Keratinocyte (primary cell): ENCODE data around the gene PHF5A. TPM values are rescaled to one million over a fixed set of nuclear protein-coding genes. Genes with fewer than 3 reads are reported as not detected.

Source experiments
- DNase-seq: peaks from one replicate; pipeline ENCODE4 v3.0.0-alpha.2; 2011; ENCODE audit warnings: low read depth, missing footprints, low spot score
- FAIRE-seq: peaks from 2 replicates; lab custom pipeline; 2011; peaks lifted over from hg19 to GRCh38; lab: Jason Lieb, UNC
- H2AFZ ChIP-seq: 2 replicates; pipeline ENCODE4 v1.6.0; 2012; ENCODE audit warnings: low read length, control low read depth, inconsistent platforms; ENCODE audit not compliant: control insufficient read depth
- H3K27ac ChIP-seq: 2 replicates; pipeline ENCODE4 v1.5.1; 2011; ENCODE audit warnings: low read length; ENCODE audit not compliant: control insufficient read depth, insufficient read depth
- H3K27me3 ChIP-seq: 3 replicates; pipeline ENCODE4 v1.6.0; 2011; ENCODE audit warnings: low read length; ENCODE audit not compliant: control insufficient read depth, insufficient read depth; ENCODE audit errors: extremely low read depth
- H3K36me3 ChIP-seq, 2 experiments: 2 replicates in 1 of 2; 3 replicates in 1 of 2; pipeline ENCODE4 v1.5.1; 2011; ENCODE audit warnings: low read length in 2 of 2, mild to moderate bottlenecking in 1 of 2; ENCODE audit not compliant: control insufficient read depth in 2 of 2, insufficient read depth in 2 of 2; ENCODE audit errors: extremely low read depth in 1 of 2
- H3K4me1 ChIP-seq: 3 replicates; pipeline ENCODE4 v1.5.1; 2011; ENCODE audit warnings: low read length; ENCODE audit not compliant: control insufficient read depth, insufficient read depth; ENCODE audit errors: extremely low read depth
- H3K4me2 ChIP-seq: 3 replicates; pipeline ENCODE4 v1.6.0; 2011; ENCODE audit warnings: low read depth, low read length; ENCODE audit not compliant: control insufficient read depth, insufficient read depth; ENCODE audit errors: extremely low read depth
- H3K4me3 ChIP-seq, 3 experiments: fragments of 200-600 bp in 1 of 3; sonication (generic) in 1 of 3; 2 replicates in 2 of 3; 3 replicates in 1 of 3; pipeline ENCODE4 v1.5.1; 2011 to 2016; ENCODE audit warnings: low read length in 3 of 3, mild to moderate bottlenecking in 3 of 3, control low read depth in 2 of 3, inconsistent platforms in 1 of 3, low read depth in 1 of 3, mixed read lengths in 1 of 3, mixed run types in 1 of 3, moderate library complexity in 1 of 3; ENCODE audit not compliant: control insufficient read depth in 2 of 3, insufficient read depth in 2 of 3; ENCODE audit errors: extremely low read depth in 1 of 3
- H3K79me2 ChIP-seq: 2 replicates; pipeline ENCODE4 v1.6.0; 2012; ENCODE audit warnings: low read length; ENCODE audit not compliant: control insufficient read depth, insufficient read depth
- H3K9ac ChIP-seq: 3 replicates; pipeline ENCODE4 v1.6.0; 2011; ENCODE audit warnings: low read length; ENCODE audit not compliant: control insufficient read depth, insufficient read depth; ENCODE audit errors: extremely low read depth
- H3K9me1 ChIP-seq: 3 replicates; pipeline ENCODE4 v1.6.0; 2011; ENCODE audit warnings: low read length; ENCODE audit not compliant: control insufficient read depth, insufficient read depth; ENCODE audit errors: extremely low read depth
- H3K9me3 ChIP-seq: 2 replicates; pipeline ENCODE4 v1.5.1; 2012; ENCODE audit warnings: low read depth, low read length; ENCODE audit not compliant: control insufficient read depth
- H4K20me1 ChIP-seq: 3 replicates; pipeline ENCODE4 v1.6.0; 2011; ENCODE audit warnings: low read length; ENCODE audit not compliant: control insufficient read depth, insufficient read depth; ENCODE audit errors: extremely low read depth
- EZH2 ChIP-seq: IDR thresholded peaks from one replicate; pipeline ENCODE4 v1.6.1; 2012; ENCODE audit warnings: inconsistent platforms, mild to moderate bottlenecking, low read length, moderate library complexity
- dilution Hi-C: fragments of 300-500 bp; cut with MboI; formaldehyde crosslinking; loops from one replicate; pipeline ENCODE4 v1.7.0; 2020; ENCODE audit warnings: low sequenced_read_pairs; ENCODE audit not compliant: extremely low pct_ligation_motif_present
- polyA plus RNA-seq, 5 experiments: library from polyadenylated mRNA; depleted of rRNA in 3 of 5; stranded (reverse) in 3 of 5; stranded (forward) in 1 of 5; unstranded in 1 of 5; fragments of >200 nt; gene quantifications; 1 replicate in 1 of 5; 2 replicates in 3 of 5; 3 replicates in 1 of 5; pipeline versions ENCODE4 v1.2.1 to v1.2.3, GENCODE V29; 2011 to 2012; ENCODE audit warnings: missing spikeins in 2 of 5, low read depth in 1 of 5, low replicate concordance in 1 of 5
- TF ChIP-seq, protein P1 (sequence below), 3 experiments: IDR thresholded peaks in 1 of 3; conservative IDR thresholded peaks in 1 of 3; optimal IDR thresholded peaks in 1 of 3; 2 replicates in 2 of 3; 3 replicates in 1 of 3; pipeline versions ENCODE3 to v1.5.1; 2011; ENCODE audit warnings: low read length in 3 of 3, mild to moderate bottlenecking in 3 of 3, moderate library complexity in 2 of 3, control low read depth in 1 of 3, inconsistent platforms in 1 of 3; ENCODE audit not compliant: insufficient read depth in 2 of 3; ENCODE audit errors: extremely low read depth in 1 of 3

Gene PHF5A
- polyA plus RNA-seq, 1 donor (not counting 4 experiments of a cell fraction or from before 2014, with no cell fraction given), result 77.7 TPM

DNA sequence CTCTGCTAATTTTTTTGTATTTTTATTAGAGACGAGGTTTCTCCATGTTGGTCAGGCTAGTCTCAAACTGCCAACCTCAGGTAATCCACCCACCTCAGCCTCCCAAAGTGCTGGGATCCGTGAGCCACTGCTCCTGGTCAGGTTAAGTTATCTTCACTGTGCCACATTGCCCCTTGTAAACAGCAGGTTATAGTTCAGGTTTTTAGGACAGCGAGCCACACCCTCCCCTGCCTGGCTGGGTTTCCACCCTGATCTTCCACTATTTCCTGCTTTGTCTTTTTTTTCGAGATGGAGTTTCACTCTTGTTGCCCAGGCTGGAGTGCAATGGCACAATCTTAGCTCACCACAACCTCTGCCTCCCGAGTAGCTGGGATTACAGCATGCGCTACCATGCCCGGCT lies 16.5 kb upstream of the PHF5A start:
- Histone ChIP-seq H2AFZ (no peak overlapping the region), H3K9me1 (peaks cover 2% of the 10 kb centered on the region), H3K79me2 (peaks cover 77% of the 10 kb centered on the region), H3K9ac (peak overlapping the region; percentile 12), H3K4me2 (peak overlapping the region; percentile 8), H3K9me3 (no peaks in the 10 kb centered on the region), H4K20me1 (peaks cover 7% of the 10 kb centered on the region), H3K36me3 (peaks cover 0 to 6% of the 10 kb centered on the region in 2 experiments), H3K27me3 (no peaks in the 10 kb centered on the region), H3K4me1 (peaks cover 7% of the 10 kb centered on the region), H3K4me3 (no peak overlapping the region), H3K27ac (no peak overlapping the region)
- DNase-seq (no peak), FAIRE-seq (no peak)
- TF ChIP-seq, protein P1, sequence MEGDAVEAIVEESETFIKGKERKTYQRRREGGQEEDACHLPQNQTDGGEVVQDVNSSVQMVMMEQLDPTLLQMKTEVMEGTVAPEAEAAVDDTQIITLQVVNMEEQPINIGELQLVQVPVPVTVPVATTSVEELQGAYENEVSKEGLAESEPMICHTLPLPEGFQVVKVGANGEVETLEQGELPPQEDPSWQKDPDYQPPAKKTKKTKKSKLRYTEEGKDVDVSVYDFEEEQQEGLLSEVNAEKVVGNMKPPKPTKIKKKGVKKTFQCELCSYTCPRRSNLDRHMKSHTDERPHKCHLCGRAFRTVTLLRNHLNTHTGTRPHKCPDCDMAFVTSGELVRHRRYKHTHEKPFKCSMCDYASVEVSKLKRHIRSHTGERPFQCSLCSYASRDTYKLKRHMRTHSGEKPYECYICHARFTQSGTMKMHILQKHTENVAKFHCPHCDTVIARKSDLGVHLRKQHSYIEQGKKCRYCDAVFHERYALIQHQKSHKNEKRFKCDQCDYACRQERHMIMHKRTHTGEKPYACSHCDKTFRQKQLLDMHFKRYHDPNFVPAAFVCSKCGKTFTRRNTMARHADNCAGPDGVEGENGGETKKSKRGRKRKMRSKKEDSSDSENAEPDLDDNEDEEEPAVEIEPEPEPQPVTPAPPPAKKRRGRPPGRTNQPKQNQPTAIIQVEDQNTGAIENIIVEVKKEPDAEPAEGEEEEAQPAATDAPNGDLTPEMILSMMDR (optimal IDR thresholded peaks at IDR 0.05 in 1 of 3, IDR thresholded peaks at IDR 0.05 in 1 of 3, conservative IDR thresholded peaks at IDR 0.05 in 1 of 3; ENCODE audit: extremely low read depth in 1 of 3, insufficient read depth in 2 of 3, low read length in 3 of 3), result no peak
- TF ChIP-seq EZH2, result no peak
- dilution Hi-C loops, result no loop called here

DNA sequence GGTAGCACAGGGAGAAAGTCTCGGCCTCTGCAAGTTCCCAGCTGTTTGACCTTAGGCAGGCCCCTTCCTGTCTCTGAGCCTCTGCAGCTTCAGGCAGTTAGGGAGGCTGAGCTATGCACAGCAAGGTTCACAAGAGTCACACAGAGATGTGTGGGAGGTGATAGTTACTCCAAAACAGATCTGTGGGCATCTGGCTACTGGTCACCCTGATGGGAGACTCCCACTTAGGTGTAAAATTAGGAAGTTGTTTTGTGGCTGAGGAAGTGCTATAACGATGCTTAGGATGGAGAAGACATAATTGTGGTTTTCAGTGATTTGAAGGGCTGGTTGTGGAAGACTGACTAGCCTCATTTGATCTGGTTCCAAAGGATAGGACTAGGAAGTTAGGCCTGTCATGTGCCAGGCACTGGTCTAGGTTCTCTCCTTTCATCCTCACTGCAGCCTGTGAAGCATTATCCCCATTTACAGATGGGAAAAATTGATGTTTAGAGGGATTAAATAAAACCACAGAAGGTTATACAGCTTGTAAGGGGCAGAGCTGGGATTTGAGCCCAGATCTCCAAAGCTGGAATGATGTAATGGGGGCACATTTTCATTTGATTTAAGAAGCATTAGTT lies 13.9 kb upstream of the PHF5A start:
- no peak for TF ChIP-seq EZH2
- TF ChIP-seq, protein P1 (optimal IDR thresholded peaks at IDR 0.05 in 1 of 3, IDR thresholded peaks at IDR 0.05 in 1 of 3, conservative IDR thresholded peaks at IDR 0.05 in 1 of 3; ENCODE audit: extremely low read depth in 1 of 3, insufficient read depth in 2 of 3, low read length in 3 of 3), result no peak
- FAIRE-seq (peak; percentile 32), DNase-seq (no peak)
- peaks cover 7% of the 10 kb centered on the region for H3K4me1 ChIP-seq
- H3K36me3 ChIP-seq, result peaks cover 1 to 14% of the 10 kb centered on the region in 2 experiments
- dilution Hi-C loops, result no loop called here
- no peak overlapping the region for H3K4me2 ChIP-seq
- peaks cover 2% of the 10 kb centered on the region for H3K9me1 ChIP-seq
- H3K9me3 ChIP-seq, result no peaks in the 10 kb centered on the region
- no peak overlapping the region for H3K4me3 ChIP-seq
- H4K20me1 ChIP-seq, result peaks cover 7% of the 10 kb centered on the region
- H2AFZ ChIP-seq, result no peak overlapping the region
- H3K27me3 ChIP-seq, result no peaks in the 10 kb centered on the region
- H3K27ac ChIP-seq, result no peak overlapping the region
- H3K79me2 ChIP-seq, result peaks cover 81% of the 10 kb centered on the region
- no peak overlapping the region for H3K9ac ChIP-seq
